Gastrocnemius medialis (tissue), 4 donors: Measurements from ENCODE around the gene IL18. TPM values are rescaled to one million over a fixed set of nuclear protein-coding genes. Genes with fewer than 3 reads are reported as not detected.
"Not testable (repeated sequence)": the region's sequence is repeated elsewhere in the genome, so short reads cannot be mapped to it uniquely, and the experiment has no call there.

Source experiments
- ATAC-seq, 2 donors: fragments of 150-250 bp; one replicate each; pipeline ENCODE4 v1.9.1; 2016
- DNase-seq, 2 donors: peaks; one replicate each; pipeline ENCODE4 v3.0.0-alpha.2; 2019
- H3K27ac ChIP-seq, 4 donors: fragments of 200-600 bp; sonication (generic); 1 replicate in 1 of 4; 2 replicates in 3 of 4; pipeline ENCODE4 v1.5.1; 2016 to 2018; ENCODE audit warnings: mild to moderate bottlenecking in 2 of 4, moderate library complexity in 1 of 4
- H3K27me3 ChIP-seq, 3 donors: fragments of 200-600 bp; sonication (generic) in 2 of 3; 1 replicate in 1 of 3; 2 replicates in 2 of 3; pipeline versions ENCODE4 v1.5.1 to v1.6.0; 2016 to 2019; ENCODE audit warnings: mild to moderate bottlenecking in 1 of 3, moderate library complexity in 1 of 3
- H3K36me3 ChIP-seq, 2 donors: fragments of 200-600 bp; sonication (generic) in 1 of 2; one replicate each; pipeline ENCODE4 v1.5.1; 2017 to 2018
- H3K4me1 ChIP-seq, 2 donors: fragments of 200-600 bp; sonication (generic) in 1 of 2; one replicate each; pipeline ENCODE4 v1.5.1; 2016 to 2017; ENCODE audit warnings: mild to moderate bottlenecking in 2 of 2
- H3K4me3 ChIP-seq, 4 donors: fragments of 200-600 bp; sonication (generic) in 3 of 4; 1 replicate in 1 of 4; 2 replicates in 3 of 4; pipeline ENCODE4 v1.5.1; 2016 to 2019; ENCODE audit warnings: mild to moderate bottlenecking in 2 of 4
- H3K9me3 ChIP-seq, 3 donors: fragments of 200-600 bp; sonication (generic) in 2 of 3; 1 replicate in 1 of 3; 2 replicates in 2 of 3; pipeline ENCODE4 v1.5.1; 2016 to 2019
- POLR2A ChIP-seq, 2 donors: fragments of 450-650 bp; IDR thresholded peaks; one replicate each; pipeline ENCODE4 v1.6.1; 2017; ENCODE audit warnings: antibody characterized with exemption in 2 of 2, mild to moderate bottlenecking in 2 of 2, moderate library complexity in 2 of 2
- in situ Hi-C, 4 donors: fragments of 200-750 bp; cut with MboI; loops; one replicate each; pipeline versions ENCODE4 v1.15.0 to v1.8.0; 2017; ENCODE audit warnings: low sequenced_read_pairs in 4 of 4
- intact Hi-C: fragments of 100-400 bp; cut with DNase I; formaldehyde crosslinking; loops from one replicate; pipeline ENCODE4 v1.15.1; 2023; ENCODE audit warnings: low total_unique reads
- total RNA-seq, 4 donors: library from RNA; depleted of rRNA; stranded (reverse); fragments of >200 nt; gene quantifications; one replicate each; pipeline versions ENCODE4 v1.1.0 to v1.2.3, GENCODE V29; 2016
- TF ChIP-seq, protein P1 (sequence below), 5 experiments: fragments of 450-650 bp in 3 of 5; fragments of 200-600 bp in 2 of 5; sonication (generic) in 2 of 5; IDR thresholded peaks in 4 of 5; conservative IDR thresholded peaks in 1 of 5; 1 replicate in 4 of 5; 2 replicates in 1 of 5; pipeline ENCODE4 v1.5.1; 2016 to 2019; ENCODE audit warnings: antibody characterized with exemption in 5 of 5, mild to moderate bottlenecking in 3 of 5, moderate library complexity in 3 of 5

IL18 gene
- total RNA-seq, 4 donors from 2014 or later, result 0.58 to 11.7 (median 6.8) TPM

DNA sequence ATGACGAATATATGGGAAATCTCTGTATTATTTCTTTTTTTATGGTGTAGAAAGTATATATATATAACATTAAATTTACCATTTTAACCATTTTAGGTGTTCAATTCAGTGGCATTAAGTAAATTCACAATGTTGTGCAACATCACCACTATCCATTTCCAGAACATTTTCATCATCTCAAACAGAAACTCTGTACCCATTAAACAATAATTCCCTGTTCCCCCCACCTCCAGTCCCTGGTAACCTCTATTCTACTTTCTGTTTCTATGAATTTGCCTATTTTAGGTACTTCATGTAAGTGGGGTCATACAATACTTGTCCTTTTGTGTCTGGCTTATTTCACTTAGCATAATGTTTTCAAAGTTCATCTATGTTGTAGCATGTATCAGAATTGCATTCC lies 47.0 kb upstream of the IL18 start:
- Histone ChIP-seq H3K9me3 (no peaks in the 10 kb centered on the region), H3K4me3 (no peak overlapping the region), H3K27me3 (no peaks in the 10 kb centered on the region), H3K4me1 (no peaks in the 10 kb centered on the region), H3K27ac (no peak overlapping the region), H3K36me3 (no peaks in the 10 kb centered on the region)
- ATAC-seq (no peak), DNase-seq (no peak)
- intact Hi-C loops, result no loop called here
- TF ChIP-seq, protein P1, sequence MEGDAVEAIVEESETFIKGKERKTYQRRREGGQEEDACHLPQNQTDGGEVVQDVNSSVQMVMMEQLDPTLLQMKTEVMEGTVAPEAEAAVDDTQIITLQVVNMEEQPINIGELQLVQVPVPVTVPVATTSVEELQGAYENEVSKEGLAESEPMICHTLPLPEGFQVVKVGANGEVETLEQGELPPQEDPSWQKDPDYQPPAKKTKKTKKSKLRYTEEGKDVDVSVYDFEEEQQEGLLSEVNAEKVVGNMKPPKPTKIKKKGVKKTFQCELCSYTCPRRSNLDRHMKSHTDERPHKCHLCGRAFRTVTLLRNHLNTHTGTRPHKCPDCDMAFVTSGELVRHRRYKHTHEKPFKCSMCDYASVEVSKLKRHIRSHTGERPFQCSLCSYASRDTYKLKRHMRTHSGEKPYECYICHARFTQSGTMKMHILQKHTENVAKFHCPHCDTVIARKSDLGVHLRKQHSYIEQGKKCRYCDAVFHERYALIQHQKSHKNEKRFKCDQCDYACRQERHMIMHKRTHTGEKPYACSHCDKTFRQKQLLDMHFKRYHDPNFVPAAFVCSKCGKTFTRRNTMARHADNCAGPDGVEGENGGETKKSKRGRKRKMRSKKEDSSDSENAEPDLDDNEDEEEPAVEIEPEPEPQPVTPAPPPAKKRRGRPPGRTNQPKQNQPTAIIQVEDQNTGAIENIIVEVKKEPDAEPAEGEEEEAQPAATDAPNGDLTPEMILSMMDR (IDR thresholded peaks at IDR 0.05 in 4 of 5, conservative IDR thresholded peaks at IDR 0.05 in 1 of 5), result no peak
- TF ChIP-seq POLR2A (IDR thresholded peaks at IDR 0.05), result no peak
- in situ Hi-C loops, result loop anchor here in 2 of 4 donors (10.0 to 25.0 kb wide), 2 partner anchors 1076 to 1084 kb away; no protein-coding TSS in a partner anchor

DNA sequence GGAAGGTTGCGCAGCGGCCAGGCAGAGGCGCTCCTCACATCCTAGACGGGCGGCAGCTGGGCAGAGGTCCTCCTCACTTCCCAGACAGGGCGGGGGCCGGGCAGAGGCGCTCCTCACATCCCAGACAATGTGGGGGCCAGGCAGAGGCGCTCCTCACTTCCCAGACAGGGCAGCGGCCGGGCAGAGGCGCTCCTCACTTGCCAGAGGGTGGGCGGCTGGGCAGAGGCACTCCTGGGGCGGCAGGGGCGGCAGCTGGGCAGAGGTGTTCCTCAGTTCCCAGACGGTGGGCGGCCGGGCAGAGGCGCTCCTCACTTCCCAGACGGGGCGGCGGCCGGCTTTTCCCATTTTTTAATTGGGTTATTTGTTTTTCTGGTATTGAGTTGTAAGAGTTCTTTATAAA lies 42.2 kb upstream of the IL18 start:
- Histone ChIP-seq H3K9me3 (no peaks in the 10 kb centered on the region), H3K4me1 (no peaks in the 10 kb centered on the region), H3K36me3 (no peaks in the 10 kb centered on the region), H3K27ac (no peak overlapping the region), H3K27me3 (no peaks in the 10 kb centered on the region), H3K4me3 (no peak overlapping the region)
- intact Hi-C loops, result no loop called here
- no peak for ATAC-seq
- no peak for DNase-seq
- in situ Hi-C loops, result loop anchor here in 1 of 4 donors (25.0 kb wide), 1 partner anchor 1081 kb away; no protein-coding TSS in a partner anchor
- TF ChIP-seq POLR2A (IDR thresholded peaks at IDR 0.05), result no peak
- TF ChIP-seq, protein P1 (IDR thresholded peaks at IDR 0.05 in 4 of 5, conservative IDR thresholded peaks at IDR 0.05 in 1 of 5), result no peak

DNA sequence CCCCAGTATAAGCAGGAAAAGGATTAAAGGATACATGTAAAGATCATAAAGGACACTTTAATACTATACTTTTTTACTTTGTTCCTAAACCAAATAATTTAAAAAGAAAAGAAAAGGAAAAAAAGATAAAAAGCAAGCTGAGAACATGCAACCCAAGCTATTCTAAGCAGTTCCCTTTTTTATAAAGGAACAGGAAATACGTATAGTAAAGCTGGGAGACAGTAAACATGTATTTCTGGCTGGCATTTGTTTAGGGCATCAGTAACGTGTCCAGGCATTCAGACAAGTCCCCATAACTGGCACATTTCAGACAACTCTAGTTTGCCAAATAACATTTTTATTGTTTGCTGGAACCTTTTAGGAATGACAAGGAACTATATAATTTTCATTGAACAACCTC lies 36.4 kb upstream of the IL18 start:
- H3K9me3 ChIP-seq, result no peaks in the 10 kb centered on the region
- no peak overlapping the region for H3K27ac ChIP-seq
- intact Hi-C loops (no loop called here), in situ Hi-C loops (loop anchor here in 1 of 4 donors (25.0 kb wide), 1 partner anchor 1087 kb away; no protein-coding TSS in a partner anchor)
- H3K27me3 ChIP-seq, result no peaks in the 10 kb centered on the region
- no peak overlapping the region for H3K4me3 ChIP-seq
- ATAC-seq (no peak), DNase-seq (no peak)
- H3K36me3 ChIP-seq, result no peaks in the 10 kb centered on the region
- no peaks in the 10 kb centered on the region for H3K4me1 ChIP-seq
- TF ChIP-seq POLR2A (IDR thresholded peaks at IDR 0.05), result no peak
- TF ChIP-seq, protein P1 (IDR thresholded peaks at IDR 0.05 in 4 of 5, conservative IDR thresholded peaks at IDR 0.05 in 1 of 5), result no peak

DNA sequence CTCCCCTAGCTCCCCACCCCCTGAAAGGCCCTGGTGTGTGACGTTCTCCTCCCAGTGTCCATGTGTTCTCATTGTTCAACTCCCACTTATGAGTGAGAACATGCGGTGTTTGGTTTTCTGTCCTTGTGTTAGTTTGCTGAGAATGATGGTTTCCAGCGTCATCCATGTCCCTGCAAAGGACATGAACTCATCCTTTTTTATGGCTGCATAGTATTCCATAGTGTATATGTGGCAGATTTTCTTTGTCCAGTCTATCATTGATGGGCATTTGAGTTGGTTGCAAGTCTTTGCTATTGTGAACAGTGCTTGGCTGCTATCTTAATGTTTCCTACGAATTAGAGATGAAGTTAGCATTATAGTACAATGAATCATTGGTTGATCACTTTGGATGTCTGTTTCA lies 35.2 kb upstream of the IL18 start:
- ATAC-seq, H3K27ac ChIP-seq, H3K9me3 ChIP-seq, H3K4me1 ChIP-seq, H3K36me3 ChIP-seq, intact Hi-C loops, H3K4me3 ChIP-seq, in situ Hi-C loops, DNase-seq, H3K27me3 ChIP-seq: not testable (repeated sequence)

DNA sequence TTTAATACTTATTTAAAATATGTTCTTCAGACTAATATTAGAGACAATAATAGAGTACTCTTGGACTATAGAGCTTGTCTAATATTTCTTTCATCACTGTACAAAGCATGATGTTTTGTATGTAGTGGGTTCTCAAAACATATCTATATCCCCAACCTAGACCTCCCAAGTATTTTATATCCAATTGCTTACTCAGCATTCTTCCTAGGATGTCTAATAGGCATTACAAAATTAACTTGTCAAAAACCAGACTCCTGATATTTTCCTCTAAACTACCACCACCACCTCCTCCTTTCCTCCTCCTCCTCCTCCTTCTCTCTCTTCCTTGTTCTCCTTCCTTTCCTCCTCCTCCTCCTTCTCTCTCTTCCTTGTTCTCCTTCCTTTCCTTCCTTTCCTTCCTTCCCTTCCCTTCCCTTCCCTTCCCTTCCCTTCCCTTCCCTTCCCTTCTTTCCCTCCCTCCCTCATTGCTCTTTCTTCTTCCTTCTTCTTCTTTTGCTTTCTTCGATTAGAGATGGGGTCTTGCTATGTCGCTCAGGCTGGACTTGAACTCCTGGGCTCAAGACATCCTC lies 32.7 kb upstream of the IL18 start:
- H3K9me3 ChIP-seq, result no peaks in the 10 kb centered on the region
- in situ Hi-C loops (no loop called here), intact Hi-C loops (no loop called here)
- H3K4me3 ChIP-seq, result no peak overlapping the region
- no peaks in the 10 kb centered on the region for H3K36me3 ChIP-seq
- TF ChIP-seq, protein P1 (IDR thresholded peaks at IDR 0.05 in 4 of 5, conservative IDR thresholded peaks at IDR 0.05 in 1 of 5), result no peak
- TF ChIP-seq POLR2A (IDR thresholded peaks at IDR 0.05), result no peak
- peaks cover 5 to 7% of the 10 kb centered on the region in 2 donors for H3K4me1 ChIP-seq
- DNase-seq (no peak), ATAC-seq (no peak)
- no peak overlapping the region for H3K27ac ChIP-seq
- H3K27me3 ChIP-seq, result no peaks in the 10 kb centered on the region
